HCT116 (cell line): ENCODE measurements around the gene ZC3H15. TPM values are rescaled to one million over a fixed set of nuclear protein-coding genes. Genes with fewer than 3 reads are reported as not detected.

Experiments
- ATAC-seq: fragments of 200-7000 bp; cut with Tn5 transposase; 2 replicates; pipeline ENCODE4 v1.9.1; 2020; ENCODE audit warnings: mild to moderate bottlenecking, moderate library complexity
- BruUV-seq: library from RNA; stranded (reverse); fragments of 400-500 nt; replicated peaks from 2 replicates; lab custom pipeline; 2021; lab: Mats Ljungman, UMichigan
- CTCF ChIA-PET: fragments of 300-600 bp; sonication (Branson Sonifier 250); formaldehyde crosslinking; loops from one replicate; lab custom pipeline; 2021; ENCODE audit warnings: antibody characterized with exemption; lab: Charles Lee
- POLR2A ChIA-PET: fragments of 300-600, 350-600 bp; sonication (Branson Sonifier 250); formaldehyde crosslinking; loops from one replicate; lab custom pipeline; 2021; ENCODE audit warnings: antibody characterized with exemption; lab: Charles Lee
- RAD21 ChIA-PET, 2 experiments: fragments of 300-600 bp; sonication (Branson Sonifier 250); formaldehyde crosslinking; loops; one replicate each; lab custom pipeline; 2023; ENCODE audit warnings: low total read pairs in 2 of 2; ENCODE audit not compliant: uncharacterized antibody in 2 of 2, unreplicated experiment in 2 of 2, low non-redundant PET in 1 of 2; lab: Charles Lee
- DNase-seq: peaks from one replicate; pipeline ENCODE4 v3.0.0-alpha.2; 2010; ENCODE audit warnings: low read depth, low spot score
- H2AFZ ChIP-seq: fragments of 200-600 bp; shearing (Covaris generic), sonication (generic); 2 replicates; pipeline ENCODE4 v1.6.1; 2017; ENCODE audit warnings: low read depth, mixed run types, mixed read lengths, antibody characterized with exemption, low read length; ENCODE audit not compliant: poor library complexity, severe bottlenecking
- H3K27ac ChIP-seq: 2 replicates; pipeline ENCODE4 v1.5.1; 2012; ENCODE audit warnings: low read depth, low read length
- H3K27me3 ChIP-seq: fragments of 200-600 bp; sonication (generic); 2 replicates; pipeline ENCODE4 v1.6.1; 2016; ENCODE audit warnings: mixed run types, low read length, mixed read lengths; ENCODE audit not compliant: insufficient read depth
- H3K36me3 ChIP-seq, 2 experiments: fragments of 200-500 bp in 1 of 2; fragments of 200-600 bp in 1 of 2; sonication (Bioruptor generic) in 1 of 2; sonication (generic) in 1 of 2; 2 replicates each; pipeline versions ENCODE4 v1.5.1 to v1.6.1; 2014 to 2016; ENCODE audit warnings: low read length in 2 of 2, inconsistent platforms in 1 of 2, mixed read lengths in 1 of 2, mixed run types in 1 of 2; ENCODE audit not compliant: insufficient read depth in 2 of 2, control insufficient read depth in 1 of 2
- H3K4me1 ChIP-seq, 2 experiments: fragments of 200-600 bp in 1 of 2; sonication (generic) in 1 of 2; 2 replicates each; pipeline versions ENCODE4 v1.5.1 to v1.6.1; 2012 to 2017; ENCODE audit warnings: low read length in 2 of 2, inconsistent platforms in 1 of 2, mild to moderate bottlenecking in 1 of 2, mixed read lengths in 1 of 2, mixed run types in 1 of 2, moderate library complexity in 1 of 2; ENCODE audit not compliant: insufficient read depth in 2 of 2, control insufficient read depth in 1 of 2
- H3K4me2 ChIP-seq: fragments of 200-600 bp; sonication (generic); 2 replicates; pipeline ENCODE4 v1.6.1; 2017; ENCODE audit warnings: mixed run types, low read length, mixed read lengths
- H3K4me3 ChIP-seq, 2 experiments: fragments of 200-600 bp in 1 of 2; sonication (generic) in 1 of 2; replicated peaks in 1 of 2; 2 replicates each; pipeline ENCODE4 v1.5.1; 2011 to 2016; ENCODE audit warnings: low read length in 2 of 2, control low read depth in 1 of 2, low read depth in 1 of 2, mild to moderate bottlenecking in 1 of 2, mixed read lengths in 1 of 2, mixed run types in 1 of 2
- H3K79me2 ChIP-seq: fragments of 200-600 bp; sonication (generic); 2 replicates; pipeline ENCODE4 v1.6.1; 2017; ENCODE audit warnings: mild to moderate bottlenecking, mixed run types, low read length, moderate library complexity, mixed read lengths; ENCODE audit not compliant: insufficient read depth
- H3K9ac ChIP-seq: fragments of 200-600 bp; sonication (generic); 2 replicates; pipeline ENCODE4 v1.6.1; 2016; ENCODE audit warnings: low read length, mixed read lengths
- H3K9me2 ChIP-seq: fragments of 200-600 bp; sonication (generic), shearing (Covaris generic); 2 replicates; pipeline ENCODE4 v1.6.1; 2017; ENCODE audit warnings: mixed run types, mild to moderate bottlenecking, moderate library complexity; ENCODE audit not compliant: insufficient read depth
- H3K9me3 ChIP-seq, 2 experiments: fragments of 200-500 bp in 1 of 2; fragments of 200-600 bp in 1 of 2; sonication (Bioruptor generic) in 1 of 2; sonication (generic) in 1 of 2; 2 replicates each; pipeline ENCODE4 v1.6.1; 2014 to 2017; ENCODE audit warnings: low read length in 2 of 2, mixed read lengths in 2 of 2, inconsistent platforms in 1 of 2, low read depth in 1 of 2, mild to moderate bottlenecking in 1 of 2, mixed run types in 1 of 2, moderate library complexity in 1 of 2; ENCODE audit not compliant: control insufficient read depth in 1 of 2, insufficient read depth in 1 of 2
- H4K20me1 ChIP-seq: fragments of 200-600 bp; sonication (generic), shearing (Covaris generic); 2 replicates; pipeline ENCODE4 v1.6.1; 2017; ENCODE audit warnings: mixed run types, mild to moderate bottlenecking, moderate library complexity; ENCODE audit not compliant: insufficient read depth
- CEBPB ChIP-seq: IDR thresholded peaks from 2 replicates; pipeline ENCODE4 v1.6.1; 2012; ENCODE audit warnings: low read depth
- EGR1 ChIP-seq: IDR thresholded peaks from 2 replicates; pipeline ENCODE4 v1.6.1; 2012; ENCODE audit warnings: low read depth
- EZH2 ChIP-seq: fragments of 200-600 bp; sonication (generic); IDR thresholded peaks from 2 replicates; pipeline ENCODE4 v1.6.1; 2017; ENCODE audit warnings: antibody characterized with exemption, mixed run types
- EZH2phosphoT487 ChIP-seq: fragments of 200-600 bp; IDR thresholded peaks from 2 replicates; pipeline ENCODE4 v1.6.1; 2018; ENCODE audit warnings: antibody characterized with exemption, borderline replicate concordance
- FOSL1 ChIP-seq: IDR thresholded peaks from 2 replicates; pipeline ENCODE4 v1.6.1; 2012; ENCODE audit warnings: low read depth
- POLR2A ChIP-seq: IDR thresholded peaks from 2 replicates; pipeline ENCODE4 v1.7.0; 2011; ENCODE audit warnings: borderline replicate concordance; ENCODE audit not compliant: insufficient read depth, insufficient read length; ENCODE audit errors: extremely low read depth
- POLR2AphosphoS5 ChIP-seq: IDR thresholded peaks from 2 replicates; pipeline ENCODE4 v1.6.1; 2011; ENCODE audit warnings: mild to moderate bottlenecking, low read depth, low read length, moderate library complexity
- RAD21 ChIP-seq: IDR thresholded peaks from 2 replicates; pipeline ENCODE4 v1.6.1; 2012; ENCODE audit warnings: low read depth, mild to moderate bottlenecking
- SRF ChIP-seq: IDR thresholded peaks from 2 replicates; pipeline ENCODE4 v1.6.1; 2012; ENCODE audit warnings: low read depth
- TCF7L2 ChIP-seq: IDR thresholded peaks from 2 replicates; pipeline ENCODE4 v1.7.0; 2011; ENCODE audit warnings: borderline replicate concordance, inconsistent platforms; ENCODE audit not compliant: insufficient read depth, insufficient read length; ENCODE audit errors: extremely low read depth
- YY1 ChIP-seq: IDR thresholded peaks from 2 replicates; pipeline ENCODE4 v1.6.1; 2011; ENCODE audit warnings: low read length, low read depth, moderate library complexity, mild to moderate bottlenecking; ENCODE audit not compliant: insufficient replicate concordance; ENCODE audit errors: extremely low read depth
- ZFX ChIP-seq: fragments of 450-650 bp; IDR thresholded peaks from 2 replicates; pipeline ENCODE4 v1.6.1; 2017
- ZNF274 ChIP-seq: fragments of 200-500 bp; sonication (Bioruptor generic); IDR thresholded peaks from 2 replicates; pipeline ENCODE4 v1.6.1; 2014; ENCODE audit warnings: mild to moderate bottlenecking, low read depth, low read length, inconsistent platforms
- intact Hi-C: fragments of 100-400 bp; cut with micrococcal nuclease; formaldehyde crosslinking; loops from 2 replicates; pipeline ENCODE4 v1.10.0; 2022
- total RNA-seq: library from RNA; stranded (reverse); gene quantifications from one replicate; pipeline ENCODE4 v1.2.1, GENCODE V29; 2021; ENCODE audit not compliant: unreplicated experiment
- TF ChIP-seq, protein P1 (sequence below): IDR thresholded peaks from 2 replicates; pipeline ENCODE4 v1.6.1; 2012
- TF ChIP-seq, protein P2 (sequence below), 3 experiments: fragments of 200-600 bp in 1 of 3; sonication (generic) in 1 of 3; IDR thresholded peaks in 2 of 3; conservative IDR thresholded peaks in 1 of 3; 2 replicates each; pipeline ENCODE4 v1.5.1; 2012 to 2017; ENCODE audit warnings: low read depth in 2 of 3, low read length in 2 of 3, antibody characterized with exemption in 1 of 3, borderline replicate concordance in 1 of 3, control low read depth in 1 of 3, mild to moderate bottlenecking in 1 of 3, mixed read lengths in 1 of 3, mixed run types in 1 of 3, moderate library complexity in 1 of 3; ENCODE audit not compliant: insufficient read depth in 1 of 3
- TF ChIP-seq, protein P3 (sequence below): IDR thresholded peaks from 2 replicates; pipeline ENCODE4 v1.6.1; 2011; ENCODE audit warnings: mild to moderate bottlenecking, low read length, moderate library complexity; ENCODE audit not compliant: insufficient replicate concordance; ENCODE audit errors: extremely low read depth
- TF ChIP-seq, protein P4 (sequence below): IDR thresholded peaks from 2 replicates; pipeline ENCODE4 v1.6.1; 2012

Gene ZC3H15
- total RNA-seq, 1 experiment from 2014 or later, result 75.2 TPM

DNA sequence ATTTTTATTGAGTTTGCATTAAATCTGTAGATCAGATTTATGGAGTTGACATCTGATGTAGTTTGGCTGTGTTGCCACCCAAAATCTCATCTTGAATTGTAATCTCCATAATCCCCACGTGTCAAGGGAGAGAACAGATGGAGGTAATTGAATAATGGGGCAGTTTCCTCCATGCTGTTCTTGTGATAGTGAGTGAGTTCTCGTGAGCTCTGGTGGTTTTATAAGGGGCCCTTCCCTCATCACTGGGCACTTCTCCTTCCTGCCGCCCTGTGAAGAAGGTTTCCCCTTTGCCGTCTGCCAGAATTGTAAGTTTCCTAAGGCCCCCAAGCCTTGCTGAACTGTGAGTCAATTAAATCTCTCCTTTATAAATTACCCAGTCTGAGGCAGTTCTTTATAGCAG lies 32.2 kb downstream of the ZC3H15 start:
- Histone ChIP-seq H4K20me1 (0 out of 2 replicates have a peak, but pooled peaks cover 3% of the 10 kb centered on the region), H3K9ac (no peak overlapping the region), H2AFZ (no peak overlapping the region), H3K9me3 (no peaks in the 10 kb centered on the region), H3K4me2 (no peak overlapping the region), H3K4me3 (no peak overlapping the region), H3K27me3 (no peaks in the 10 kb centered on the region), H3K27ac (no peak overlapping the region), H3K9me2 (no peaks in the 10 kb centered on the region), H3K4me1 (no peaks in the 10 kb centered on the region), H3K79me2 (peaks cover 4% of the 10 kb centered on the region; the same call in 1 of the 2 replicates), H3K36me3 (peaks cover 0 to 3% of the 10 kb centered on the region in 2 experiments; a peak in 1 of 4 replicates)
- no TSS peak for BruUV-seq
- intact Hi-C loops, result no loop called here
- CTCF ChIA-PET, result no interaction called here
- POLR2A ChIA-PET, result no interaction called here
- RAD21 ChIA-PET, result no interaction called here
- DNase-seq (no peak), ATAC-seq (no peak)
- TF ChIP-seq YY1 (no peak), CEBPB (no peak), EZH2phosphoT487 (no peak), TCF7L2 (no peak), ZNF274 (no peak), EGR1 (no peak), ZFX (no peak), FOSL1 (no peak), RAD21 (no peak), EZH2 (no peak), SRF (no peak), POLR2AphosphoS5 (no peak), POLR2A (no peak)
- TF ChIP-seq, protein P1, sequence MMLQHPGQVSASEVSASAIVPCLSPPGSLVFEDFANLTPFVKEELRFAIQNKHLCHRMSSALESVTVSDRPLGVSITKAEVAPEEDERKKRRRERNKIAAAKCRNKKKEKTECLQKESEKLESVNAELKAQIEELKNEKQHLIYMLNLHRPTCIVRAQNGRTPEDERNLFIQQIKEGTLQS, result no peak
- TF ChIP-seq, protein P2, sequence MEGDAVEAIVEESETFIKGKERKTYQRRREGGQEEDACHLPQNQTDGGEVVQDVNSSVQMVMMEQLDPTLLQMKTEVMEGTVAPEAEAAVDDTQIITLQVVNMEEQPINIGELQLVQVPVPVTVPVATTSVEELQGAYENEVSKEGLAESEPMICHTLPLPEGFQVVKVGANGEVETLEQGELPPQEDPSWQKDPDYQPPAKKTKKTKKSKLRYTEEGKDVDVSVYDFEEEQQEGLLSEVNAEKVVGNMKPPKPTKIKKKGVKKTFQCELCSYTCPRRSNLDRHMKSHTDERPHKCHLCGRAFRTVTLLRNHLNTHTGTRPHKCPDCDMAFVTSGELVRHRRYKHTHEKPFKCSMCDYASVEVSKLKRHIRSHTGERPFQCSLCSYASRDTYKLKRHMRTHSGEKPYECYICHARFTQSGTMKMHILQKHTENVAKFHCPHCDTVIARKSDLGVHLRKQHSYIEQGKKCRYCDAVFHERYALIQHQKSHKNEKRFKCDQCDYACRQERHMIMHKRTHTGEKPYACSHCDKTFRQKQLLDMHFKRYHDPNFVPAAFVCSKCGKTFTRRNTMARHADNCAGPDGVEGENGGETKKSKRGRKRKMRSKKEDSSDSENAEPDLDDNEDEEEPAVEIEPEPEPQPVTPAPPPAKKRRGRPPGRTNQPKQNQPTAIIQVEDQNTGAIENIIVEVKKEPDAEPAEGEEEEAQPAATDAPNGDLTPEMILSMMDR (IDR thresholded peaks at IDR 0.05 in 2 of 3, conservative IDR thresholded peaks at IDR 0.05 in 1 of 3; ENCODE audit: borderline replicate concordance in 1 of 3, insufficient read depth in 1 of 3, low read depth in 2 of 3, low read length in 2 of 3), result no peak
- TF ChIP-seq, protein P3, sequence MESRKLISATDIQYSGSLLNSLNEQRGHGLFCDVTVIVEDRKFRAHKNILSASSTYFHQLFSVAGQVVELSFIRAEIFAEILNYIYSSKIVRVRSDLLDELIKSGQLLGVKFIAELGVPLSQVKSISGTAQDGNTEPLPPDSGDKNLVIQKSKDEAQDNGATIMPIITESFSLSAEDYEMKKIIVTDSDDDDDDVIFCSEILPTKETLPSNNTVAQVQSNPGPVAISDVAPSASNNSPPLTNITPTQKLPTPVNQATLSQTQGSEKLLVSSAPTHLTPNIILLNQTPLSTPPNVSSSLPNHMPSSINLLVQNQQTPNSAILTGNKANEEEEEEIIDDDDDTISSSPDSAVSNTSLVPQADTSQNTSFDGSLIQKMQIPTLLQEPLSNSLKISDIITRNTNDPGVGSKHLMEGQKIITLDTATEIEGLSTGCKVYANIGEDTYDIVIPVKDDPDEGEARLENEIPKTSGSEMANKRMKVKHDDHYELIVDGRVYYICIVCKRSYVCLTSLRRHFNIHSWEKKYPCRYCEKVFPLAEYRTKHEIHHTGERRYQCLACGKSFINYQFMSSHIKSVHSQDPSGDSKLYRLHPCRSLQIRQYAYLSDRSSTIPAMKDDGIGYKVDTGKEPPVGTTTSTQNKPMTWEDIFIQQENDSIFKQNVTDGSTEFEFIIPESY, result no peak
- TF ChIP-seq, protein P4, sequence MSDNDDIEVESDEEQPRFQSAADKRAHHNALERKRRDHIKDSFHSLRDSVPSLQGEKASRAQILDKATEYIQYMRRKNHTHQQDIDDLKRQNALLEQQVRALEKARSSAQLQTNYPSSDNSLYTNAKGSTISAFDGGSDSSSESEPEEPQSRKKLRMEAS, result no peak
